DND-41 (cell line): ENCODE results near the gene LARP4B.

ENCODE experiments used
- ATAC-seq: fragments of 200-7000 bp; cut with Tn5 transposase; 3 replicates; pipeline ENCODE4 v1.9.1; 2021; ENCODE audit warnings: low read depth; ENCODE audit not compliant: insufficient read depth
- DNase-seq: peaks from one replicate; pipeline ENCODE4 v3.0.0-alpha.2; 2020
- H2AFZ ChIP-seq: 2 replicates; pipeline ENCODE4 v1.6.0; 2012; ENCODE audit warnings: low read depth, low read length
- H3K27ac ChIP-seq: 2 replicates; pipeline ENCODE4 v1.5.1; 2012; ENCODE audit warnings: low read length, inconsistent platforms
- H3K27me3 ChIP-seq: fragments of 200-600 bp; sonication (generic); 2 replicates; pipeline ENCODE4 v1.6.0; 2012; ENCODE audit warnings: low read length, mild to moderate bottlenecking, inconsistent platforms; ENCODE audit not compliant: insufficient read depth, poor library complexity
- H3K36me3 ChIP-seq: 2 replicates; pipeline ENCODE4 v1.5.1; 2012; ENCODE audit warnings: low read length, inconsistent platforms; ENCODE audit not compliant: insufficient read depth
- H3K4me1 ChIP-seq: 2 replicates; pipeline ENCODE4 v1.5.1; 2012; ENCODE audit warnings: mild to moderate bottlenecking, low read length; ENCODE audit not compliant: insufficient read depth
- H3K4me2 ChIP-seq: 2 replicates; pipeline ENCODE4 v1.6.0; 2012; ENCODE audit warnings: mild to moderate bottlenecking, moderate library complexity, low read length, inconsistent platforms; ENCODE audit not compliant: insufficient read depth
- H3K4me3 ChIP-seq, 2 experiments: fragments of 200-600 bp in 1 of 2; shearing (Covaris generic) in 1 of 2; 2 replicates each; pipeline ENCODE4 v1.5.1; 2012 to 2016; ENCODE audit warnings: inconsistent platforms in 2 of 2, low read length in 2 of 2, mild to moderate bottlenecking in 2 of 2, low read depth in 1 of 2, moderate library complexity in 1 of 2
- H3K79me2 ChIP-seq: 2 replicates; pipeline ENCODE4 v1.6.0; 2012; ENCODE audit warnings: low read length, inconsistent platforms; ENCODE audit not compliant: insufficient read depth
- H3K9ac ChIP-seq: 2 replicates; pipeline ENCODE4 v1.6.0; 2012; ENCODE audit warnings: low read depth, mild to moderate bottlenecking, inconsistent platforms, low read length, moderate library complexity
- H3K9me3 ChIP-seq: 2 replicates; pipeline ENCODE4 v1.5.1; 2012; ENCODE audit warnings: low read length, moderate library complexity, mild to moderate bottlenecking, inconsistent platforms; ENCODE audit not compliant: insufficient read depth, severe bottlenecking
- H4K20me1 ChIP-seq: 2 replicates; pipeline ENCODE4 v1.6.0; 2012; ENCODE audit warnings: low read length; ENCODE audit not compliant: insufficient read depth
- CTCF ChIP-seq: IDR thresholded peaks from 2 replicates; pipeline ENCODE4 v1.5.1; 2012; ENCODE audit warnings: borderline replicate concordance, low read length, moderate library complexity, mild to moderate bottlenecking; ENCODE audit not compliant: poor library complexity, severe bottlenecking; ENCODE audit errors: extremely low read depth
- EZH2 ChIP-seq: IDR thresholded peaks from 3 replicates; pipeline ENCODE4 v1.6.1; 2012; ENCODE audit warnings: borderline replicate concordance, low read depth, mild to moderate bottlenecking, moderate library complexity, low read length, inconsistent platforms; ENCODE audit not compliant: severe bottlenecking

LARP4B gene

GRCh38 chr10:788796-789748 is 142.4 kb downstream of the LARP4B start:
- Histone ChIP-seq H3K4me2 (no peak overlapping the region), H3K79me2 (no peaks in the 10 kb centered on the region), H3K27me3 (no peaks in the 10 kb centered on the region), H3K4me3 (no peak overlapping the region), H4K20me1 (0 out of 2 replicates have a peak, but pooled peaks cover 2% of the 10 kb centered on the region), H2AFZ (no peak overlapping the region), H3K4me1 (no peaks in the 10 kb centered on the region), H3K27ac (no peak overlapping the region), H3K9me3 (no peaks in the 10 kb centered on the region), H3K36me3 (no peaks in the 10 kb centered on the region), H3K9ac (no peak overlapping the region)
- no peak for TF ChIP-seq EZH2
- TF ChIP-seq CTCF, result peak; percentile 12
- DNase-seq, result peak; percentile 3
- peak; percentile 33; the same call in 1 of the 3 replicates for ATAC-seq

GRCh38 chr10:787933-788651 is 143.4 kb downstream of the LARP4B start:
- Histone ChIP-seq H3K4me3 (no peak overlapping the region), H3K9me3 (no peaks in the 10 kb centered on the region), H4K20me1 (0 out of 2 replicates have a peak, but pooled peaks cover 2% of the 10 kb centered on the region), H3K27ac (no peak overlapping the region), H3K4me1 (no peaks in the 10 kb centered on the region), H2AFZ (no peak overlapping the region), H3K79me2 (no peaks in the 10 kb centered on the region), H3K9ac (no peak overlapping the region), H3K4me2 (no peak overlapping the region), H3K27me3 (no peaks in the 10 kb centered on the region), H3K36me3 (no peaks in the 10 kb centered on the region)
- no peak for TF ChIP-seq CTCF
- TF ChIP-seq EZH2, result no peak
- DNase-seq (peak; percentile 3), ATAC-seq (no peak)

- no peaks in the 10 kb centered on the region for H3K27me3 ChIP-seq
- no peak for TF ChIP-seq CTCF
- TF ChIP-seq EZH2, result no peak
- no peaks in the 10 kb centered on the region for H3K4me1 ChIP-seq
- H3K4me2 ChIP-seq, result no peak overlapping the region
- H3K4me3 ChIP-seq, result no peak overlapping the region
- ATAC-seq (no peak), DNase-seq (peak; percentile 2)
- no peaks in the 10 kb centered on the region for H3K36me3 ChIP-seq
- no peak overlapping the region for H3K9ac ChIP-seq
- H3K27ac ChIP-seq, result no peak overlapping the region
- H2AFZ ChIP-seq, result no peak overlapping the region
- no peaks in the 10 kb centered on the region for H3K79me2 ChIP-seq
- no peaks in the 10 kb centered on the region for H3K9me3 ChIP-seq
- 0 out of 2 replicates have a peak, but pooled peaks cover 2% of the 10 kb centered on the region for H4K20me1 ChIP-seq
Observed at GRCh38 chr10:786633-787474, 144.7 kb downstream of the LARP4B start.
